CD14-positive monocyte (primary cell): ENCODE results near the gene BPIFB4. TPM values are rescaled to one million over a fixed set of nuclear protein-coding genes. Genes with fewer than 3 reads are reported as not detected.
"Not testable (repeated sequence)": the region's sequence is repeated elsewhere in the genome, so short reads cannot be mapped to it uniquely, and the experiment has no call there.

Source experiments
- DNase-seq, 3 donors: peaks; one replicate each; pipeline ENCODE4 v3.0.0-alpha.2; 2011 to 2022
- H2AFZ ChIP-seq: 2 replicates; pipeline ENCODE4 v1.6.0; 2012; ENCODE audit warnings: mild to moderate bottlenecking, low read depth, low read length, inconsistent platforms; ENCODE audit not compliant: insufficient read depth, poor library complexity, severe bottlenecking
- H3K27ac ChIP-seq, 2 donors: 1 replicate in 1 of 2; 2 replicates in 1 of 2; pipeline ENCODE4 v1.5.1; 2012 to 2013; ENCODE audit warnings: low read length in 2 of 2, control low read depth in 1 of 2, inconsistent platforms in 1 of 2, low read depth in 1 of 2, mild to moderate bottlenecking in 1 of 2
- H3K27me3 ChIP-seq, 2 donors: one replicate each; pipeline versions ENCODE4 v1.6.0 to v1.6.1; 2011 to 2013; ENCODE audit warnings: low read length in 2 of 2; ENCODE audit not compliant: control insufficient read depth in 2 of 2, insufficient read depth in 2 of 2
- H3K36me3 ChIP-seq, 2 donors: replicated peaks in 1 of 2; 1 replicate in 1 of 2; 2 replicates in 1 of 2; pipeline versions ENCODE4 v1.5.1 to v1.6.1; 2012 to 2013; ENCODE audit warnings: low read length in 2 of 2, control low read depth in 1 of 2, inconsistent platforms in 1 of 2, mild to moderate bottlenecking in 1 of 2; ENCODE audit not compliant: insufficient read depth in 2 of 2, control insufficient read depth in 1 of 2
- H3K4me1 ChIP-seq, 2 donors: 1 replicate in 1 of 2; 2 replicates in 1 of 2; pipeline versions ENCODE4 v1.5.1 to v1.6.1; 2012 to 2013; ENCODE audit warnings: low read length in 2 of 2, control low read depth in 1 of 2, inconsistent platforms in 1 of 2, mild to moderate bottlenecking in 1 of 2, moderate library complexity in 1 of 2; ENCODE audit not compliant: insufficient read depth in 2 of 2, control insufficient read depth in 1 of 2
- H3K4me2 ChIP-seq: replicated peaks from 2 replicates; pipeline ENCODE3; 2012; ENCODE audit warnings: low read length, moderate library complexity, mild to moderate bottlenecking; ENCODE audit not compliant: poor library complexity, severe bottlenecking; ENCODE audit errors: extremely low read depth
- H3K4me3 ChIP-seq, 3 experiments: fragments of 200-600 bp in 1 of 3; sonication (generic) in 1 of 3; replicated peaks in 1 of 3; 1 replicate in 2 of 3; 2 replicates in 1 of 3; pipeline ENCODE4 v1.5.1; 2011 to 2013; ENCODE audit warnings: low read length in 3 of 3, mild to moderate bottlenecking in 3 of 3, control low read depth in 2 of 3, low read depth in 2 of 3, inconsistent platforms in 1 of 3, moderate library complexity in 1 of 3
- H3K79me2 ChIP-seq: 2 replicates; pipeline ENCODE4 v1.6.0; 2012; ENCODE audit warnings: mild to moderate bottlenecking, control low read depth, inconsistent platforms, low read length, moderate library complexity; ENCODE audit not compliant: insufficient read depth
- H3K9ac ChIP-seq: 2 replicates; pipeline ENCODE4 v1.6.0; 2017; ENCODE audit warnings: low read length, mild to moderate bottlenecking; ENCODE audit not compliant: insufficient read depth, poor library complexity, severe bottlenecking
- H3K9me3 ChIP-seq, 2 donors: replicated peaks in 1 of 2; 1 replicate in 1 of 2; 2 replicates in 1 of 2; pipeline versions ENCODE4 v1.5.1 to v1.6.1; 2012 to 2013; ENCODE audit warnings: low read length in 2 of 2, control low read depth in 1 of 2; ENCODE audit not compliant: control insufficient read depth in 1 of 2, insufficient read depth in 1 of 2
- H4K20me1 ChIP-seq: 2 replicates; pipeline ENCODE4 v1.6.0; 2012; ENCODE audit warnings: mild to moderate bottlenecking, low read length, control low read depth, moderate library complexity; ENCODE audit not compliant: insufficient read depth
- H3K27ac Mint-ChIP-seq, 7 donors: one replicate each; pipeline ENCODE4 v1.8.0; 2020; ENCODE audit warnings: mild to moderate bottlenecking in 7 of 7, mixed read lengths in 7 of 7, moderate library complexity in 6 of 7, inconsistent platforms in 2 of 7
- H3K27me3 Mint-ChIP-seq, 3 donors: one replicate each; pipeline ENCODE4 v1.8.0; 2021 to 2022; ENCODE audit warnings: low read depth in 3 of 3, mild to moderate bottlenecking in 3 of 3, mixed read lengths in 3 of 3, moderate library complexity in 3 of 3, inconsistent platforms in 1 of 3
- H3K36me3 Mint-ChIP-seq, 2 donors: one replicate each; pipeline ENCODE4 v1.8.0; 2020; ENCODE audit warnings: mixed read lengths in 2 of 2, inconsistent platforms in 1 of 2, mild to moderate bottlenecking in 1 of 2
- H3K4me1 Mint-ChIP-seq: one replicate; pipeline ENCODE4 v1.8.0; 2020; ENCODE audit warnings: mild to moderate bottlenecking, mixed read lengths
- H3K4me3 Mint-ChIP-seq, 2 donors: one replicate each; pipeline ENCODE4 v1.8.0; 2020; ENCODE audit warnings: mild to moderate bottlenecking in 2 of 2, mixed read lengths in 2 of 2, moderate library complexity in 1 of 2
- H3K9me3 Mint-ChIP-seq, 7 donors: one replicate each; pipeline ENCODE4 v1.8.0; 2020 to 2022; ENCODE audit warnings: mixed read lengths in 7 of 7, mild to moderate bottlenecking in 6 of 7, moderate library complexity in 6 of 7, inconsistent platforms in 2 of 7
- CTCF ChIP-seq: fragments of 200-600 bp; IDR thresholded peaks from one replicate; pipeline ENCODE4 v1.8.0; 2022; ENCODE audit warnings: antibody characterized with exemption, mild to moderate bottlenecking
- WGBS: methylation state at CpG from one replicate; pipeline ENCODE4 v1.1.5; 2013; ENCODE audit warnings: missing lambda C conversion rate; ENCODE audit not compliant: insufficient coverage; 5-methylcytosine and 5-hydroxymethylcytosine counted together
- intact Hi-C, 2 donors: fragments of 100-400 bp; cut with micrococcal nuclease; formaldehyde crosslinking; loops; one replicate each; pipeline versions ENCODE4 v1.15.0 to v1.15.1; 2023
- polyA plus RNA-seq, 3 donors: library from polyadenylated mRNA; depleted of rRNA in 1 of 3; unstranded in 2 of 3; stranded (reverse) in 1 of 3; fragments of 300-500 nt in 2 of 3; fragments of >200 nt in 1 of 3; fragmentation: Illumina TruSeq in 2 of 3; gene quantifications; 1 replicate in 2 of 3; 2 replicates in 1 of 3; pipeline ENCODE4 v1.2.3, GENCODE V29; 2012 to 2021

Gene BPIFB4
- polyA plus RNA-seq, 3 donors = not detected

GRCh38 chr20:33043731-33044181 lies 35.7 kb upstream of the BPIFB4 start:
- Mint-ChIP-seq H3K27ac (no peak overlapping the region), H3K36me3 (no peaks in the 10 kb centered on the region), H3K27me3 (peaks cover 0 to 7% (median 2%) of the 10 kb centered on the region in 3 donors), H3K4me1 (no peaks in the 10 kb centered on the region), H3K9me3 (peaks cover 13 to 38% (median 27%) of the 10 kb centered on the region in 7 donors), H3K4me3 (no peak overlapping the region)
- no peak for DNase-seq
- Histone ChIP-seq H3K27ac (no peak overlapping the region), H2AFZ (no peak overlapping the region), H4K20me1 (no peaks in the 10 kb centered on the region), H3K27me3 (no peaks in the 10 kb centered on the region), H3K79me2 (no peaks in the 10 kb centered on the region), H3K36me3 (no peaks in the 10 kb centered on the region), H3K4me2 (no peak overlapping the region), H3K9me3 (peaks cover 24 to 30% of the 10 kb centered on the region in 2 donors), H3K9ac (no peak overlapping the region), H3K4me1 (no peaks in the 10 kb centered on the region), H3K4me3 (no peak overlapping the region)
- no CpG with 5 or more reads among the region's 1 CpG for WGBS
- no peak for TF ChIP-seq CTCF
- intact Hi-C loops = no loop called here

DNA sequence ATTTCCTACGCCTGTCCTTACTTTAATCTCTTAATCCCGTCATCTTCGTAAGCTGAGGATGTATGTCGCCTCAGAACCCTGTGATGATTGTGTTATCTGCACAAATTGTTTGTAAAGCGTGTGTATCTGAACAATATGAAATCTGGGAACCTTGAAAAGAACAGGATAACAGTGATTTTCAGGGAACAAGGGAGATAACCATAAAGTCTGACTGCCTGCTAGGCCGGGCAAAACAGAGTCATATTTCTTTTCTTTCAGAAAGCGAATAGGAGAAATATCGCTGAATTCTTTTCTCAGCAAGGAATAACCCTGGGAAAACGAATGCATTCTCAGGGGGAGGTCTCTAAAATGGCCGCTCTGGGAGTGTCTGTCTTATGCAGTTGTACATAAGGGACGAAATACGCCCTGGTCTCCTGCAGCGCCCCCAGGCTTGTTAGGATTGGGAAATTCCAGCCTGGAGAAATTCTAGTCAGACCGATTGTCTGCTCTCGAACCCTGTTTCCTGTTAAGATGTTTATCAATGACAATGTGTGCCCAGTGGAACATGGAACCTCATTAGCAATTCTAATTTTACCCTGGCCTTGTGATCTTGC lies 34.2 kb upstream of the BPIFB4 start:
- H2AFZ ChIP-seq, H3K27ac Mint-ChIP-seq, H3K27ac ChIP-seq, DNase-seq, H3K4me1 ChIP-seq, H3K36me3 ChIP-seq, H3K27me3 ChIP-seq, H3K9ac ChIP-seq, H3K4me3 ChIP-seq, H3K4me1 Mint-ChIP-seq, H3K4me3 Mint-ChIP-seq, H4K20me1 ChIP-seq, H3K36me3 Mint-ChIP-seq, H3K4me2 ChIP-seq, intact Hi-C loops, H3K27me3 Mint-ChIP-seq, H3K79me2 ChIP-seq: not testable (repeated sequence)
- 82% methylated on average over 8 of the region's 15 CpGs for WGBS
- H3K9me3 ChIP-seq = peaks cover 24 to 30% of the 10 kb centered on the region in 2 donors
- peaks cover 13 to 38% (median 27%) of the 10 kb centered on the region in 7 donors for H3K9me3 Mint-ChIP-seq
